DMS 273 treated with DMSO at 0.1 percent for 48 hours (cell line): ENCODE measurements around the gene TCF20.
A peak's percentile ranks its signal among the peaks of the same experiment; 100 is the strongest.

Source experiments
- DNase-seq: peaks from one replicate; lab custom pipeline; 2025; lab: John Stamatoyannopoulos, UW

TCF20 gene

GRCh38 chr22:42282252-42282942 is 11.9 kb upstream of the TCF20 start:
- DNase-seq = no peak

GRCh38 chr22:42281706-42282251 is 11.3 kb upstream of the TCF20 start:
- DNase-seq = no peak

GRCh38 chr22:42281284-42281683 is 10.8 kb upstream of the TCF20 start:
- DNase-seq = no peak

GRCh38 chr22:42280836-42281235 is 10.4 kb upstream of the TCF20 start:
- no peak for DNase-seq

DNA sequence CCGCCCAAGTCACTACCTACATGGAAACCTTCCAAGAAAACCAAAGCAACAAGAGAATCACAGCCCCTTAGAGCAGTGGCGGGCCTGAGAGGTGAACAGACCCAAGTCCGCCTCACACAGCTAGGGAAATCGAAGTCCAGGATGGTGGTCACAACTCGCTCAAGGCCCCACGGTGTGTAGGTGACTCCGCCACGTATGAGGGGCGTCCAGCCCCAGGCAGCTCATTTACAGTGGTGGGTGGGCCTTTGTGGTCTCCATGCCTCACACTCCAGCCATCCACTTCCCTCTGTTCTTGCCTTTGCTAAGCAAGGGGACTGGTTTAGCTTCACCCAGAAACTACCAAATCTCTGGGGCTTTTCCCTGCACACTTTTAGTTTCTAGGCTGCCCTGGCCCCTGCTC is 9.7 kb upstream of the TCF20 start:
- no peak for DNase-seq

- DNase-seq = no peak
Observed at GRCh38 chr22:42279425-42280020, 9.1 kb upstream of the TCF20 start.

GRCh38 chr22:42277988-42278776 is 7.7 kb upstream of the TCF20 start:
- DNase-seq = no peak

DNA sequence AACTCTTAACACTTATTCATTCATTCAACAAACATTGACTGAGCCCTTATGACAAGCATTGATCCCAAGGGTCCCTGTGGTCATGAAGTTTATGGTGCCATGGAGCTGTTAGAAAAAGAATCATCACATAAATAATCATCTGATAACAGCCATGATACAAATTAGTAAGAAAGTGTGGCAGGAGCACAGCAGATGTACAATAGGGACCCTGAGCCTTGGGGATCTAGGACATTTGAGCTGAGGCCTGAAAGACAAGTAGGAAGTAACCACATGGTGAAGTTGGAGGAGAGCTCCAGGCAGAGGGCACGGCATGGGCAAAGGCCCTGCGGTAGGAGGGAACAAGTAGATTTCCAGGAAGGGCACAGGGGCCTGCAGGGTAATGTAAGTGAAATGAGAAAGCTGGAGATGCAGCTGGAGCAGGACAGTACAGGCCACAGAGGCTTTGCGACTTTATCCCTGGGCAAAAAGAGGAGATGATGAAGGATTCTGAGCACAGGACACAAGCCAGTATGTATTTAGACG is 6.8 kb upstream of the TCF20 start:
- no peak for DNase-seq

DNA sequence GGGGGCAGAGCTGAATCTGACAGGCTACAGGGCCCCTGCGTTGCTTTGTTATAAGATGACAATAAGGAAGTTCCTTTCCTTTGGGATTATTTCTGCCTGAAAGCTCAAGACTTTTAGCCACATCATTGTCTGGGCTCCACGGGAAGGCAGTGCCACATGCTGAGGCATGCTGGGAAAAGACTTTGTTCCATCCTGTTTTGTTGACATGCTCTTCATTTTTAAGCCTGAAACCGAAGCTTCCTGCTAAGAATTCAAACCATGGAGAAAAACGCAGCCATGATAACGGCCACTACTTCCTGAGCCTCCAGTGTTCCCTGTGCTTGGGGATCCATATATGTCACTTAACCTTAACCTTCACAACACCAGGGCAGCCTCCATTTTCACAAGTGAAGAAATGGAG is 5.5 kb upstream of the TCF20 start:
- DNase-seq = no peak

- no peak for DNase-seq
Observed at GRCh38 chr22:42275176-42275575, 4.7 kb upstream of the TCF20 start.

GRCh38 chr22:42273855-42274451 is 3.5 kb upstream of the TCF20 start:
- peak; percentile 30 for DNase-seq

GRCh38 chr22:42272431-42272999 is 2.1 kb upstream of the TCF20 start:
- DNase-seq = no peak

DNA sequence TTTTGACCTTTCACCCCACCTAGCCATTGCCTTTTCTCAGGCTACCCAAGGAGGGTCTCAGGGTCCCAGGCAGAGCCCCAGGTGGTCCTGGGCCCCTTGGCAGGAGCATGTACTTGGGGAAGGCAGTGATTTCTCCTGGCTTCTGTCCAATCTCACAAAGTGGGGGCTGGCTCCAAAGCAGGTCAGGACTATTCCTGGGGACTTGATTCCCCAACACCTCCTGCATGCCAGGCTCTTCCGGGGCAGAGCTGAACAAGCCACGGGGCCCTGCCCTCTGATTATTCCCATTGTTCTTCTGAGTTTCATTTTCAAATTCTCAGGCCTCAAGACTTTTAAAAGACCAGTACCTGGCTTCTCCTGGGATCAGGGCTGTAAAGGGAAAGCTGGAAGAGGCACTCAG is 1.5 kb upstream of the TCF20 start:
- no peak for DNase-seq

DNA sequence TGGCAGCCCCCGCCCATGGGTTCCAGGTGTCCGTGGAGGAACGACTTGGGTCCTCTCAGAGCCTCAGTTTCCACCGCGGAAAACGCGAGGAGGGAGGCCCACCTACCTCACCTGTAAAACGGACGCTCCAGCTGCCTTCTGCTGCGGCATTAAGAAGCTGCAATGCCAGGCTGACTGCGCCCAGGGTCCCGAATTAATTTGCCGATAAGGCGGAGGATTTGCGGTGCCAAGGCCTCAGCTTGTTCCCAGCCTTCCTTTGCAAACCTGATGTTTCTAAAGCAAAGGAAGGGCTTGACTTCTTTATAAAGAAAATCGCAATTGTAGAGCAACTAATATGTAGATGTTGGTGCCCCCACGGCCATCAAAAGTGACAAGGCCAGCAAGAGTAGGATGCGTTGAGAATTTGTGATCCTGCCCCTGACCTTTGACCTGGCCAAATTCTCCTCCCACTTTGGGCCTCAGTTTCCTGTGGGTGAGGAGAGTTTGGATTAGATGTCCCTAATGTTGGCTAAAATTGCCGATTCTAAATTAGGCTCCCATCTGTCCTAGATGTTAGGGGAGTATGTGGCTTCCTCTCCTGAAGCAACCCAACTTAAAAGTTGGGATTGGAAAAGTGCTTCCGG is 849 bp upstream of the TCF20 start:
- no peak for DNase-seq

DNA sequence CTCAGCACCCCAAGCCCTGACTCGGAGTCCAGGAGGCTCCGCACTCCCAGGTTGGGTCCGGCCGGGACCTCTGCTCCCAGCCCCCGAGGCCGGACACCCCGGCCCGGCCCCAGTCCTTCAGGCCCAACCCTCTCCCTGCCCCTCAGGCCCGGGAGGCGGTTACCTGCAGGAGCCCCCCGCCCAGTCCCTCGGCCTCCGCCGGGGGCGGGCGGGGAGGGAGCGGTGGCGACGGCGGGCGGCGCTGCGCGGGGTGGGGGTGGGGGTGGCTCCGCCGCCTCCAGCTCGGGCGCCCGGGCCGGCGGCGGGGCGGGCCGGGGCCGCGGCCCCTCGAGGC is 310 bp downstream of the TCF20 start:
- no peak for DNase-seq

DNA sequence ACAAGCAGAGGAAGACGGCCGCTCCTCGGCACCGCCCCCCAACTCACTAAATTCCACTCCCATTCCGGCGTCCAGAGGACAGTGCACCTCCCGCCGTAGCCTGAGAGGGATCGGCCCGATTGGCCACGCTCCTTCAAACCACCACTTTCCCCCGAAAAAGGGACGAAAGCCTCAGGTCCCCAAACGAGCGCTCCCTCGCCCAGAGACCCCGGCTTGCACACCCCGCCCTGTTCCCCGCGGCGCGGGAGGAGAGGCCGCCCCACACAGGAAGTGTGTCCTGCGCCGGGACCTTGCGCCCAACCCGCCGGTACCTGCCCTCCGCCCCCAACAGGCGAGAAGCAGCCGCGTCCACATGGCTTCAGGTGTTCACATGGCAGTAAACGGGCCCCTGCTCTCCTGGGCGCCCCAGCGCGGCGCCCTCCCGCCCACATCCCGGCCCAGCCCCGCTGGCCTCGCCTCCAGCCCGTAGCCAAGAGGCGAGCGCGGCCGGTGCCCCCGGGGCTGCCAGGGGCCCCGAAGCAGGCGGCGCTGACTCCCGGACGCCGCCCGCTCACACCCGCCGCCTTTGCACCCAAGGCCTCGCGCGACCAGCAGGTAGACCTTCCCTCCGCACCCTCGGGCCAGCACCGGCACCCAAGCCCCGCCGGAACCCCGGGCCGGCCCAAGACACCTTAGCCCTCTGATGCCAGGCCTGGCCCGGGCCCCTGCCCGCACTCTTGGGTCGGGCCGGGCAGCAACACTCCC is 849 bp downstream of the TCF20 start:
- no peak for DNase-seq

DNA sequence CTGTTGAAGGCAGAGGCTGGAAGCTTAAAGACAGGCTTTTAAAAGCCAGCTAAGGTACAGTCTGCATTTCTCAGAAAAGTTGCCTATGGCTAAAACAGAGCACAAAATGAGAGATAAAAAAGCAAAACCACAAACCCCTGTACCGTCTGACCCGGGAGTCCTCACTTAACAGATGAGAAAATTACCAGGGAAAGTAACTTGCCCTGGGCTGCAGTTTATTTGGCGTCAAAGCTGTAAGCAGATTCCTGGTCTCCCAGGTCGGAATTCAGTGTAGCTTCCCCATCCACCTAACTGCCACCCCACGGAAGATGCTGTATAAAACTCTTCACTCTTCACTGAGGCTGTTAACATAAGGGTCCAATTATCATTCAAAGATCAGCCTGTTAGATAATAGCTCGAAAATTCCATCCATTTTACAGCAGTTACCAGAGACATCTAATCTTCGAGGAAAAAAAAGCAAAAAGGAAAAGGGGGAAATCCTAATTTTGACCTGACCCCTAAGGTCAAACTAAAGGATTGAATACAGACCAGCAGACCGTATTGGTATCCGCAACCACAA is 1.5 kb downstream of the TCF20 start:
- DNase-seq = no peak

DNA sequence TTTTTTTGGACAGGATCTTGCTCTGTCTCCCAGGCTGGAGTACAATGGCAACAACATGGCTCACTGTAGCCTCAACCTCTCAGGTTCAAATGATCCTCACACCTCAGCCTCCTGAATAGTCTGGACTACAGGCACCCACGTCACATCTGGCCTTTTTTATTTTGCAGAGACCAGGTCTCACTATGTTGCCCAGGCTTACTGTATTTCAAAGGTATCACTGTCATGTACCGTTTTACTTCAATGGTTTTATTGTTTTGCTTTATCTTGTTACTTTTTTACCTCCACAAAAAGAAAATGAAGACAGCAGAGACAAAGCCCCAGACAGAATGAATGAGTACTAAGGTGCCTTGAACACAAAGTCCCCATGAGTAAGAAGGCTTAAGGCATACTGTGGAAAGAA is 5.1 kb downstream of the TCF20 start:
- no peak for DNase-seq

DNA sequence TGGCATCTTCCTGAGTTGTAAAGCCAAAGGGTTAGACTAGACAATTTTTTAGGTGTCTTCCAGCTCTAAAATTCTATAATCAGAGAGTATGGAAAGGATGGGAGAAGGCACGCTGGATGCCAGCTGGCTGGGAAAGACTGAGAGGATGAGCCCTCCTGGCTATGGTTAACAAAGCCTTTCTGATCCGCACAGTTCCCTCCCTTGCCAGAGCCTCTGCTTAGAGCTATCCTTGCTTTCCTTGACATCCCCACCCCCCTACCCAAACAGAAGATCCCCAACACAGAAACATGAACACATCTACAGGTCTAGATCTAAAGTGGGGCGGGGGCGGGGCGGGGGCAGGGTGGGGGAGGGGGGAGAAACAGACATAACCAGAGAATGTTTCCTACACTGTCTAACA is 6.5 kb downstream of the TCF20 start:
- DNase-seq = no peak

DNA sequence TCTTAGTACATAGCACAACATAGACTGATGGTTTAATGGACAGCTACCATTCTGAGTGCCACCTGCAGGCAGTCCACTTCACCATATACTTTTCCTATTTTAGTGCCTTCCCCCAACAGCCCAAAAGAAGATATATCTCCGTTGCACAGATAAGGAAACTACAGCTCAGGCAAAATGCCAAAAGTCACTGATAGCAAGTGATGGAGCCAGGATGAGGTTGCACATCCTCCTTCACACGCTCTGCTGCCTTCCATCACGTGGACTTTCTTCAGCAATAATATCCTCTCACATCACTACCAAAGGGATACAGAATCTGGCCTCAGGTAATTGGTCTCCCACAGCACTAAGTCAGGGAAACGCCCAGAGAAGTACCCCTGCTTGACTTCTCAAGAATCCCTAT is 7.5 kb downstream of the TCF20 start:
- no peak for DNase-seq

- no peak for DNase-seq
Observed at GRCh38 chr22:42261296-42261695, 9.2 kb downstream of the TCF20 start.
